Endothelial cell (in vitro differentiated cells): ENCODE measurements around the gene FCHSD1. TPM values are rescaled to one million over a fixed set of nuclear protein-coding genes. Genes with fewer than 3 reads are reported as not detected.
A peak's percentile ranks its signal among the peaks of the same experiment; 100 is the strongest.

Experiments used
- DNase-seq: peaks from one replicate; pipeline ENCODE4 v3.0.0; 2021; ENCODE audit warnings: low spot score
- H3K27ac Mint-ChIP-seq: one replicate; pipeline ENCODE4 v1.8.0; 2021; ENCODE audit warnings: mixed read lengths, inconsistent platforms; ENCODE audit not compliant: unreplicated experiment
- H3K27me3 Mint-ChIP-seq: one replicate; pipeline ENCODE4 v1.8.0; 2021; ENCODE audit warnings: mild to moderate bottlenecking, moderate library complexity, mixed read lengths, inconsistent platforms; ENCODE audit not compliant: unreplicated experiment
- H3K36me3 Mint-ChIP-seq: one replicate; pipeline ENCODE4 v1.8.0; 2021; ENCODE audit warnings: mild to moderate bottlenecking, low read depth, mixed read lengths, inconsistent platforms; ENCODE audit not compliant: unreplicated experiment
- H3K4me1 Mint-ChIP-seq: one replicate; pipeline ENCODE4 v1.8.0; 2021; ENCODE audit warnings: mild to moderate bottlenecking, mixed read lengths, inconsistent platforms; ENCODE audit not compliant: unreplicated experiment
- H3K4me3 Mint-ChIP-seq: one replicate; pipeline ENCODE4 v1.8.0; 2021; ENCODE audit warnings: mild to moderate bottlenecking, mixed read lengths, inconsistent platforms; ENCODE audit not compliant: unreplicated experiment
- H3K9me3 Mint-ChIP-seq: one replicate; pipeline ENCODE4 v1.8.0; 2021; ENCODE audit warnings: mixed read lengths, inconsistent platforms; ENCODE audit not compliant: unreplicated experiment
- total RNA-seq: library from RNA; stranded (reverse); fragmentation: NEBNext Ultra II Directional; extraction: Animal tissue kit (Norgen Biotek cat#: 25700); gene quantifications from one replicate; pipeline ENCODE4 v1.2.1, GENCODE V29; 2021; ENCODE audit not compliant: unreplicated experiment
- TF ChIP-seq, protein P1 (sequence below): fragments of 200-600 bp; sonication (generic); IDR thresholded peaks from one replicate; pipeline ENCODE4 v1.5.0; 2021; ENCODE audit warnings: antibody characterized with exemption; ENCODE audit not compliant: unreplicated experiment

FCHSD1 gene
- total RNA-seq, 1 donor from 2014 or later = 63.3 TPM

DNA sequence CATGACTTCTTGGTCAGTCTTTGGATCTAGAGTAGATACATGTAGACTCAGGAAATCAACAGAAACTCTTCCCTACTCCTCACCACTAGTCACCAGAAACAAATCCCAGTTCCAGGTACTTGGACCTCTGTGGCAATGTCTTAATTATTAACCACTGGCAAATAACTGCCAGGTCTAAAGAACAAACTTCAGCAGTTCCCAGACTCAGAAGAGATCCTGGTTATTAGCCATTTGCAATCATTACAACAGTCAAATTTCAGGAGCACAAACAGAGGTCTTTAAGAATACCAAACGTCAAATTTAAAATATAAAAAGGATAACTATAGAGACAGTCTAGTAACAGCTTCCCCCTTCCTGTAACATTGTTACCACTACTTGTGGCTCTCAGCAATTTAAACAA is 42.7 kb downstream of the FCHSD1 start:
- TF ChIP-seq, protein P1, sequence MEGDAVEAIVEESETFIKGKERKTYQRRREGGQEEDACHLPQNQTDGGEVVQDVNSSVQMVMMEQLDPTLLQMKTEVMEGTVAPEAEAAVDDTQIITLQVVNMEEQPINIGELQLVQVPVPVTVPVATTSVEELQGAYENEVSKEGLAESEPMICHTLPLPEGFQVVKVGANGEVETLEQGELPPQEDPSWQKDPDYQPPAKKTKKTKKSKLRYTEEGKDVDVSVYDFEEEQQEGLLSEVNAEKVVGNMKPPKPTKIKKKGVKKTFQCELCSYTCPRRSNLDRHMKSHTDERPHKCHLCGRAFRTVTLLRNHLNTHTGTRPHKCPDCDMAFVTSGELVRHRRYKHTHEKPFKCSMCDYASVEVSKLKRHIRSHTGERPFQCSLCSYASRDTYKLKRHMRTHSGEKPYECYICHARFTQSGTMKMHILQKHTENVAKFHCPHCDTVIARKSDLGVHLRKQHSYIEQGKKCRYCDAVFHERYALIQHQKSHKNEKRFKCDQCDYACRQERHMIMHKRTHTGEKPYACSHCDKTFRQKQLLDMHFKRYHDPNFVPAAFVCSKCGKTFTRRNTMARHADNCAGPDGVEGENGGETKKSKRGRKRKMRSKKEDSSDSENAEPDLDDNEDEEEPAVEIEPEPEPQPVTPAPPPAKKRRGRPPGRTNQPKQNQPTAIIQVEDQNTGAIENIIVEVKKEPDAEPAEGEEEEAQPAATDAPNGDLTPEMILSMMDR = no peak
- peak overlapping the region; percentile 77 for H3K27ac Mint-ChIP-seq
- H3K9me3 Mint-ChIP-seq = no peaks in the 10 kb centered on the region
- H3K27me3 Mint-ChIP-seq = peaks cover 2% of the 10 kb centered on the region
- no peak for DNase-seq
- peaks cover 46% of the 10 kb centered on the region for H3K4me1 Mint-ChIP-seq
- H3K36me3 Mint-ChIP-seq = peaks cover 12% of the 10 kb centered on the region
- no peak overlapping the region for H3K4me3 Mint-ChIP-seq

DNA sequence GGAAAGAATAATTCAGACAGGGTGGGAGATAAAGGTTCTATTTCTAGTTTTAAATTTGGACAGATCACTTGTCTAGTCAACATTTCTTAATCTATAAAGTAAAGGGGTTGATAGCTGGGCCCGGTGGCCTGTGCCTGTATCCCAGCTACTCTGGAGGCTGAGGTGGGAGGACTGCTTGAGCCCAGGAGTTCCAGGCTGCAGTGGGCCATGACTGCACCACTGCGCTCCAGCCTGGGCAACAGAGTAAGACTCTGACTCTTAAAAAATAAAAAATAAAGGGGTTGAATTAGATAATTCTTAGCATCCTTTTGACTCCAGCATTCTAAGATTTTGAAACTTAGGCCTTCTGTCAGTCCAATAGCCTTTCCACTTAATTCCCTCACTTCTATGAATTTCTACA is 43.2 kb downstream of the FCHSD1 start:
- H3K9me3 Mint-ChIP-seq = no peaks in the 10 kb centered on the region
- H3K4me3 Mint-ChIP-seq = no peak overlapping the region
- H3K4me1 Mint-ChIP-seq = peaks cover 41% of the 10 kb centered on the region
- H3K36me3 Mint-ChIP-seq = peaks cover 12% of the 10 kb centered on the region
- peak overlapping the region; percentile 77 for H3K27ac Mint-ChIP-seq
- H3K27me3 Mint-ChIP-seq = peaks cover 2% of the 10 kb centered on the region
- no peak for DNase-seq
- TF ChIP-seq, protein P1 = no peak

DNA sequence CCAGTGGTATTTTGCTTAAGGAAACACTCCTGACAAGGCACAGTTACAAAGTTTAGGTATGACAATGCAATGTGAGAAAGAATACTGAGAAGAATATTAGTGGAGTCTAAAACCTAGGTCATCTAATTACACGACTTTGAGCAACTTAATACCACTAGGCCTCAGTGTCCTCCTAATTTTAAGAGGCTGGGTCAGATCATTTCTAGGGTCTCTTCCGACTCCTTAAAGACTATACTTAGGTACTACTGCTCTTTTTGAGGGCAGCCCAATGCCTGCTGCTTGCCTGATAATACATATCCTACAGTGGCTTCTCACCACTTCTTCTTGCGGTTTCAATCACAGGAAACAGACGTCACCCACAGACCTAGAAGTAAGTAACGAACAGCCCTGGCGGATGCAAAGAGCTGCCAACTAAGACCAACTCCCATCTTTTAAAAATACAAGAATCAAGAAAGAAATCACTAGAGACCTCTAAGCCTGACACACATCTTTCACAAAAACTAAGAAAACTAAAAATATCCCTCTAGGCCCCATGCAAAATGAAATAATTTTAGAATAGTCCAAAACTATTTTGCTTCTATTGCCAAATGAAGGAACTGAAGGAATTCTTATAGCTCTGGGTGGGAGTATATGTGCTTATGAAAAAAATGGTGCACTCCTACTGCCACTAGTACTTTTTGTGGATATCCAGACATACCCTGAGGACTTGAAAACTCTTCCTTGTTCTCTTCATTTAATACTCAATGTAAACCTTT is 45.5 kb downstream of the FCHSD1 start:
- peaks cover 33% of the 10 kb centered on the region for H3K4me1 Mint-ChIP-seq
- peak; percentile 36 for DNase-seq
- H3K36me3 Mint-ChIP-seq = peaks cover 8% of the 10 kb centered on the region
- H3K9me3 Mint-ChIP-seq = no peaks in the 10 kb centered on the region
- peaks cover 2% of the 10 kb centered on the region for H3K27me3 Mint-ChIP-seq
- H3K4me3 Mint-ChIP-seq = peak overlapping the region; percentile 73
- H3K27ac Mint-ChIP-seq = peak overlapping the region; percentile 99
- TF ChIP-seq, protein P1 = no peak

DNA sequence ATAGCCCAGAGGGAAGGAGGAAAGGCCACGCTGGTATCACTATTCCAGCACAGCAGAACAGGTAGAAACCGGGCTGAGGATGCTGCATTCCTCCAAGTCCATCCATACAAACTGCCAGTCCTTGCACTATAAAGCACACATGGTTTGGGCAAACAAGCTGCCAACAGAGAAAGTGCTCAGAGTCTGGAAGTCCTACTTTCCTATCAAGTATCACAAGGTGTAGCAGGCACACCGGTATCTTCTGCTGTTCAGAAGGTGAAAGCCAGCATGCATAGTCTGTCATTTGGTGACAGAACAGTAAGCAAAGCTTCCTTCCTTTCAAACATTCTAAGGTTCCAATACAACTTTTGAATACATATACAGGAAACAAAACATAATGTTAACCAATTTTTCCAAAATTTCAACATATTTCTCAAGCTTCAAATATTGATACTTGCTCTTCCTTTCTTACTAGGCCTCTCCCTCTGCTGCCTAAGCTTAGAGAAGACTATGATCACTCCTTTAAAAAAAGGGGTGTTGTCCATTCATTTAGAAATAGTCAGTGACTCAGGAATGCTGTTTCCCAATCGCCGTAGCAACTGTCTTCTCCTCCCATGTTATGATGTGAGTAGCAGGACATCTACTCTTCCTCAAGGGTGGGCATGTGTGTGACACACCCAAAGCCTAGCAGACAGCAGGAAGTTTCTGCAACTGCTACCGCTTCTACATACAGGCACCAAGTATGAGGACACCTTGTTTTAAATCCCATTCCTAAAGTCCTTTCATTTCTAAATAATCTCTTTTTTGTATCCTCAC is 47.1 kb downstream of the FCHSD1 start:
- Mint-ChIP-seq H3K27ac (peak overlapping the region; percentile 97), H3K4me1 (peaks cover 30% of the 10 kb centered on the region), H3K9me3 (no peaks in the 10 kb centered on the region), H3K27me3 (peaks cover 2% of the 10 kb centered on the region), H3K4me3 (peak overlapping the region; percentile 45), H3K36me3 (peaks cover 3% of the 10 kb centered on the region)
- TF ChIP-seq, protein P1 = no peak
- DNase-seq = peak; percentile 48

DNA sequence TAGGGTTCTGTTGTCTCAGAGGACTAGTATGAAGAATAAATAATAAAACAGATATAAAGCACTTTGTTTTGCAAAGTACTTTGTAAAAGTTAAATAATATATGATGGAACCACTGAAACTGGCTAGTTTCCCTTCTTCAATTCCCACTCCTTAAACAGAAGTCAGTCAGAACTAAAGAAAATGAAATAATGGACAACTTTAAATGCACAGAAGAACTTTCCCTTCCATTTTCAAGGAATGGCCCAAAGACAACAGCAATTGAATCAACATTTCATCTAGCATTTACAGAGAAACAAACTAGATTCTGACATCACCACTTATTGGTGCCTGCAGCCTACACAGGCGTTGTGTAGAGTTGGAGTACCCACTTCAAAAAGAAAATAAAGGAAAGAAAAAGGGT is 48.6 kb downstream of the FCHSD1 start:
- TF ChIP-seq, protein P1 = no peak
- H3K9me3 Mint-ChIP-seq = no peaks in the 10 kb centered on the region
- H3K4me3 Mint-ChIP-seq = no peak overlapping the region
- no peak for DNase-seq
- peaks cover 2% of the 10 kb centered on the region for H3K27me3 Mint-ChIP-seq
- H3K27ac Mint-ChIP-seq = no peak overlapping the region
- H3K36me3 Mint-ChIP-seq = peaks cover 3% of the 10 kb centered on the region
- H3K4me1 Mint-ChIP-seq = peaks cover 30% of the 10 kb centered on the region
